ENCODE results near the gene TMEM14B. TPM values are rescaled to one million over a fixed set of nuclear protein-coding genes. Genes with fewer than 3 reads are reported as not detected.

The TMEM14B gene
- total RNA-seq, 1 experiment from 2014 or later = 115 TPM

- intact Hi-C loops (cut with micrococcal nuclease) = loop anchor here (1.0 to 2.0 kb wide), 3 partner anchors 25 to 78 kb away; partner anchors contain the start of genes C6orf52, PAK1IP1 and TMEM14B
- Histone ChIP-seq H4K20me1 (ENCODE audit: low read length) (no peaks in the 10 kb centered on the region), H3K9me2 (replicated peaks; ENCODE audit: low read length) (no peaks in the 10 kb centered on the region), H3K9me3 (ENCODE audit: low read length) (0 out of 2 replicates have a peak, but pooled peaks cover 5% of the 10 kb centered on the region), H3K27ac (ENCODE audit: low read length) (peak overlapping the region; percentile 67), H3K4me3 (ENCODE audit: low read length) (peak overlapping the region; percentile 88), H3F3A (ENCODE audit: low read length, unreplicated experiment) (no peaks in the 10 kb centered on the region), H2AFZ (ENCODE audit: low read length) (peak overlapping the region; percentile 91), H3K9ac (ENCODE audit: low read length) (peak overlapping the region; percentile 93), H3K36me3 (ENCODE audit: low read depth, low read length) (peaks cover 3% of the 10 kb centered on the region; the same call in 1 of the 2 replicates), H3K4me2 (ENCODE audit: low read length) (peak overlapping the region; percentile 88), H3K27me3 (ENCODE audit: low read length) (no peaks in the 10 kb centered on the region), H3K4me1 (ENCODE audit: insufficient read depth, low read length) (peaks cover 24% of the 10 kb centered on the region), H3K79me2 (ENCODE audit: low read length) (peaks cover 32% of the 10 kb centered on the region)
- CTCF ChIA-PET = interaction anchor here (1.0 kb wide), 1 partner anchor 78 kb away, joined by 4 read pairs; no protein-coding TSS in a partner anchor
- TSS peak; percentile 49 for BruUV-seq (replicated peaks)
- no peak for DNase-seq
- POLR2A ChIA-PET (ENCODE audit: unreplicated experiment) = interaction anchor here (0.5 to 1.5 kb wide), 5 partner anchors 25 to 315 kb away, joined by 3 to 15 read pairs (median 6); partner anchors contain the start of genes C6orf52, PAK1IP1 and TMEM14B
- no peak for ATAC-seq
- TF ChIP-seq EZH2 (IDR thresholded peaks at IDR 0.05; ENCODE audit: low read length, unreplicated experiment) = no peak
- TF ChIP-seq, protein P1, sequence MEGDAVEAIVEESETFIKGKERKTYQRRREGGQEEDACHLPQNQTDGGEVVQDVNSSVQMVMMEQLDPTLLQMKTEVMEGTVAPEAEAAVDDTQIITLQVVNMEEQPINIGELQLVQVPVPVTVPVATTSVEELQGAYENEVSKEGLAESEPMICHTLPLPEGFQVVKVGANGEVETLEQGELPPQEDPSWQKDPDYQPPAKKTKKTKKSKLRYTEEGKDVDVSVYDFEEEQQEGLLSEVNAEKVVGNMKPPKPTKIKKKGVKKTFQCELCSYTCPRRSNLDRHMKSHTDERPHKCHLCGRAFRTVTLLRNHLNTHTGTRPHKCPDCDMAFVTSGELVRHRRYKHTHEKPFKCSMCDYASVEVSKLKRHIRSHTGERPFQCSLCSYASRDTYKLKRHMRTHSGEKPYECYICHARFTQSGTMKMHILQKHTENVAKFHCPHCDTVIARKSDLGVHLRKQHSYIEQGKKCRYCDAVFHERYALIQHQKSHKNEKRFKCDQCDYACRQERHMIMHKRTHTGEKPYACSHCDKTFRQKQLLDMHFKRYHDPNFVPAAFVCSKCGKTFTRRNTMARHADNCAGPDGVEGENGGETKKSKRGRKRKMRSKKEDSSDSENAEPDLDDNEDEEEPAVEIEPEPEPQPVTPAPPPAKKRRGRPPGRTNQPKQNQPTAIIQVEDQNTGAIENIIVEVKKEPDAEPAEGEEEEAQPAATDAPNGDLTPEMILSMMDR (conservative IDR thresholded peaks at IDR 0.05; ENCODE audit: low read depth, low read length) = no peak
- no peak for TF ChIP-seq EZH2phosphoT487 (IDR thresholded peaks at IDR 0.05; ENCODE audit: borderline replicate concordance, low read length)
Measured at GRCh38 chr6:10722570-10722819, 25.1 kb upstream of the TMEM14B start.

- CTCF ChIA-PET = interaction anchor here (0.6 to 1.0 kb wide), 3 partner anchors 28 to 218 kb away, joined by 4 to 13 read pairs (median 11); partner anchors contain the start of gene PAK1IP1
- peaks cover 32% of the 10 kb centered on the region for H3K79me2 ChIP-seq (ENCODE audit: low read length)
- H4K20me1 ChIP-seq (ENCODE audit: low read length) = no peaks in the 10 kb centered on the region
- intact Hi-C loops (cut with micrococcal nuclease) = loop anchor here (1.0 to 2.0 kb wide), 5 partner anchors 11 to 78 kb away; partner anchors contain the start of genes C6orf52, PAK1IP1 and TMEM14B
- H3K9me3 ChIP-seq (ENCODE audit: low read length) = 0 out of 2 replicates have a peak, but pooled peaks cover 5% of the 10 kb centered on the region
- H3K27ac ChIP-seq (ENCODE audit: low read length) = peak within 1 kb of the TSS; percentile 67
- peak within 1 kb of the TSS; percentile 88 for H3K4me3 ChIP-seq (ENCODE audit: low read length)
- TF ChIP-seq EZH2phosphoT487 (IDR thresholded peaks at IDR 0.05; ENCODE audit: borderline replicate concordance, low read length) (no peak), EZH2 (IDR thresholded peaks at IDR 0.05; ENCODE audit: low read length, unreplicated experiment) (no peak)
- TF ChIP-seq, protein P1 (conservative IDR thresholded peaks at IDR 0.05; ENCODE audit: low read depth, low read length) = no peak
- no peaks in the 10 kb centered on the region for H3K9me2 ChIP-seq (replicated peaks; ENCODE audit: low read length)
- H3K9ac ChIP-seq (ENCODE audit: low read length) = peak within 1 kb of the TSS; percentile 93
- peaks cover 3% of the 10 kb centered on the region; the same call in 1 of the 2 replicates for H3K36me3 ChIP-seq (ENCODE audit: low read depth, low read length)
- TSS peak; percentile 55 for BruUV-seq (replicated peaks)
- H3F3A ChIP-seq (ENCODE audit: low read length, unreplicated experiment) = no peaks in the 10 kb centered on the region
- H3K4me1 ChIP-seq (ENCODE audit: insufficient read depth, low read length) = peaks cover 24% of the 10 kb centered on the region
- no peaks in the 10 kb centered on the region for H3K27me3 ChIP-seq (ENCODE audit: low read length)
- ATAC-seq (peak; percentile 96), DNase-seq (peak; percentile 96)
- POLR2A ChIA-PET (ENCODE audit: unreplicated experiment) = interaction anchor here (0.5 to 1.5 kb wide), 5 partner anchors 24 to 316 kb away, joined by 3 to 15 read pairs (median 6); partner anchors contain the start of genes C6orf52, PAK1IP1 and TMEM14B
- peak within 1 kb of the TSS; percentile 91 for H2AFZ ChIP-seq (ENCODE audit: low read length)
- peak within 1 kb of the TSS; percentile 88 for H3K4me2 ChIP-seq (ENCODE audit: low read length)
Measured at GRCh38 chr6:10722820-10723566, 24.6 kb upstream of the TMEM14B start, which contains the start of gene TMEM14C. Gene TMEM14C (plus strand): TSS chr6:10723070. CDS start chr6:10724614, 1,544 bp downstream.
